GM23338 (cell line): ENCODE measurements around the gene PERCC1. TPM values are rescaled to one million over a fixed set of nuclear protein-coding genes. Genes with fewer than 3 reads are reported as not detected.

Experiments
- ATAC-seq: fragments of 200-7000 bp; cut with Tn5 transposase; 3 replicates; pipeline ENCODE4 v1.9.1; 2020
- DNase-seq: peaks from one replicate; pipeline ENCODE4 v3.0.0-alpha.2; 2015; ENCODE audit warnings: low spot score
- H2AFZ ChIP-seq: fragments of 200-600 bp; sonication (generic); 2 replicates; pipeline ENCODE4 v1.8.0; 2016; ENCODE audit warnings: antibody characterized with exemption, mild to moderate bottlenecking, moderate library complexity
- H3F3A ChIP-seq: fragments of 200-600 bp; sonication (generic); replicated peaks from 2 replicates; pipeline ENCODE4 v1.8.0; 2017; ENCODE audit warnings: antibody characterized with exemption, mixed run types, low read depth
- H3K27ac ChIP-seq: fragments of 200-600 bp; sonication (generic); 2 replicates; pipeline ENCODE4 v1.6.1; 2016; ENCODE audit warnings: low read depth
- H3K27me3 ChIP-seq: fragments of 200-600 bp; sonication (generic); 2 replicates; pipeline ENCODE4 v1.8.0; 2016; ENCODE audit warnings: mild to moderate bottlenecking, mixed run types, moderate library complexity; ENCODE audit not compliant: insufficient read depth
- H3K36me3 ChIP-seq: fragments of 200-600 bp; sonication (generic); 2 replicates; pipeline ENCODE4 v1.8.0; 2016; ENCODE audit warnings: mild to moderate bottlenecking; ENCODE audit not compliant: insufficient read depth
- H3K4me1 ChIP-seq: fragments of 200-600 bp; sonication (generic); 2 replicates; pipeline ENCODE4 v1.8.0; 2016; ENCODE audit warnings: mild to moderate bottlenecking, moderate library complexity; ENCODE audit not compliant: insufficient read depth
- H3K4me2 ChIP-seq: fragments of 200-600 bp; sonication (generic); 2 replicates; pipeline ENCODE4 v1.7.1; 2017; ENCODE audit warnings: mixed run types
- H3K4me3 ChIP-seq: fragments of 200-600 bp; sonication (generic); 2 replicates; pipeline ENCODE4 v1.6.1; 2016; ENCODE audit warnings: mixed run types
- H3K79me2 ChIP-seq: fragments of 200-600 bp; sonication (generic); replicated peaks from 2 replicates; pipeline ENCODE4 v1.8.0; 2017; ENCODE audit warnings: mild to moderate bottlenecking; ENCODE audit not compliant: insufficient read depth
- H3K9me2 ChIP-seq: fragments of 200-600 bp; sonication (generic); 2 replicates; pipeline ENCODE4 v1.8.0; 2017; ENCODE audit not compliant: insufficient read depth
- H4K20me1 ChIP-seq: fragments of 200-600 bp; sonication (generic); replicated peaks from 2 replicates; pipeline ENCODE4 v1.8.0; 2017; ENCODE audit warnings: mild to moderate bottlenecking; ENCODE audit not compliant: insufficient read depth
- H3K27ac Mint-ChIP-seq: 2 replicates; pipeline ENCODE4 v1.8.0; 2020; ENCODE audit warnings: inconsistent platforms, mild to moderate bottlenecking, moderate library complexity, mixed read lengths
- H3K27me3 Mint-ChIP-seq: 3 replicates; pipeline ENCODE4 v1.8.0; 2022; ENCODE audit warnings: low read depth, mild to moderate bottlenecking, moderate library complexity, mixed read lengths, inconsistent platforms; ENCODE audit not compliant: insufficient read depth, poor library complexity
- H3K36me3 Mint-ChIP-seq: 3 replicates; pipeline ENCODE4 v1.8.0; 2021; ENCODE audit warnings: low read depth, mild to moderate bottlenecking, inconsistent platforms, moderate library complexity, mixed read lengths
- H3K4me1 Mint-ChIP-seq: 3 replicates; pipeline ENCODE4 v1.8.0; 2020; ENCODE audit warnings: mild to moderate bottlenecking, inconsistent platforms, mixed read lengths
- H3K4me3 Mint-ChIP-seq: 3 replicates; pipeline ENCODE4 v1.8.0; 2021; ENCODE audit warnings: moderate library complexity, mild to moderate bottlenecking, inconsistent platforms, mixed read lengths
- H3K9me3 Mint-ChIP-seq: 3 replicates; pipeline ENCODE4 v1.8.0; 2020; ENCODE audit warnings: moderate library complexity, mild to moderate bottlenecking, inconsistent platforms, mixed read lengths
- CTCF ChIP-seq, 2 experiments: fragments of 200-600 bp in 1 of 2; sonication (generic) in 1 of 2; conservative IDR thresholded peaks; 2 replicates each; pipeline versions ENCODE4 v1.5.1 to v1.6.1; 2016 to 2017; ENCODE audit warnings: antibody characterized with exemption in 2 of 2, low read depth in 2 of 2, mild to moderate bottlenecking in 2 of 2, moderate library complexity in 1 of 2
- ETS1 ChIP-seq: IDR thresholded peaks from 2 replicates; pipeline ENCODE4 v1.6.1; 2016; ENCODE audit warnings: antibody characterized with exemption
- EZH2 ChIP-seq: fragments of 200-600 bp; sonication (generic); IDR thresholded peaks from one replicate; pipeline ENCODE4 v1.8.0; 2017; ENCODE audit warnings: antibody characterized with exemption, mild to moderate bottlenecking, low read depth; ENCODE audit not compliant: unreplicated experiment
- JUNB ChIP-seq: IDR thresholded peaks from one replicate; pipeline ENCODE4 v1.6.1; 2016; ENCODE audit warnings: antibody characterized with exemption; ENCODE audit not compliant: unreplicated experiment
- POLR2AphosphoS5 ChIP-seq: IDR thresholded peaks from 2 replicates; pipeline ENCODE4 v1.6.1; 2016; ENCODE audit warnings: antibody characterized with exemption, low read depth
- REST ChIP-seq: IDR thresholded peaks from one replicate; pipeline ENCODE4 v1.6.1; 2018; ENCODE audit warnings: antibody characterized with exemption; ENCODE audit not compliant: unreplicated experiment
- ZNF114 ChIP-seq: fragments of 250-450 bp; sonication (Bioruptor Pico); IDR thresholded peaks from 2 replicates; pipeline ENCODE4 v1.5.0; 2020; ENCODE audit warnings: mild to moderate bottlenecking, moderate library complexity
- ZNF331 ChIP-seq: fragments of 250-450 bp; sonication (Bioruptor Pico); IDR thresholded peaks from 2 replicates; pipeline ENCODE4 v1.5.0; 2020; ENCODE audit warnings: low read depth, mild to moderate bottlenecking, moderate library complexity
- polyA plus RNA-seq: library from polyadenylated mRNA; unstranded; fragments of >200 nt; fragmentation: Nextera tagmentation; extraction: Ambion mirVana; gene quantifications from 2 replicates; pipeline ENCODE4 v1.2.1, GENCODE V29; 2016
- total RNA-seq: library from RNA; depleted of rRNA; stranded (reverse); fragments of >200 nt; shearing (Covaris generic); gene quantifications from 2 replicates; pipeline ENCODE4 v1.2.3, GENCODE V29; 2014

The PERCC1 gene
- total and polyA plus RNA-seq, 2 experiments from 2014 or later, result not detected

- TF ChIP-seq REST (no peak), JUNB (no peak), ZNF331 (CRISPR knock-in tag) (no peak), ZNF114 (CRISPR knock-in tag) (no peak), EZH2 (no peak), CTCF (conservative IDR thresholded peaks at IDR 0.05; ENCODE audit: low read depth in 2 of 2) (no peak)
Observed at GRCh38 chr16:1383556-1383955, 47.3 kb upstream of the PERCC1 start (continued).

GRCh38 chr16:1385232-1385631, 45.6 kb upstream of the PERCC1 start:
- Mint-ChIP-seq H3K27ac (no peak overlapping the region), H3K4me1 (peaks cover 1% of the 10 kb centered on the region; the same call in 1 of the 3 replicates), H3K36me3 (no peaks in the 10 kb centered on the region; the same call in 2 of the 3 replicates), H3K27me3 (peaks cover under 1% of the 10 kb centered on the region), H3K4me3 (no peak overlapping the region), H3K9me3 (no peaks in the 10 kb centered on the region)
- H3K4me2 ChIP-seq, result no peak overlapping the region
- H2AFZ ChIP-seq, result no peak overlapping the region
- TF ChIP-seq ETS1, result no peak
- ATAC-seq, result no peak
- no peak overlapping the region for H3K4me3 ChIP-seq
- no peaks in the 10 kb centered on the region for H4K20me1 ChIP-seq
- no peaks in the 10 kb centered on the region for H3K9me2 ChIP-seq
- no peaks in the 10 kb centered on the region for H3K27me3 ChIP-seq
- H3K36me3 ChIP-seq, result no peaks in the 10 kb centered on the region
- H3K79me2 ChIP-seq, result no peaks in the 10 kb centered on the region
- H3K27ac ChIP-seq, result no peak overlapping the region
- peaks cover under 1% of the 10 kb centered on the region for H3F3A ChIP-seq
- peaks cover 1% of the 10 kb centered on the region; the same call in 1 of the 2 replicates for H3K4me1 ChIP-seq
- no peak for DNase-seq

GRCh38 chr16:1387331-1387730, 43.5 kb upstream of the PERCC1 start:
- Histone ChIP-seq H3K4me1 (no peaks in the 10 kb centered on the region), H3K36me3 (no peaks in the 10 kb centered on the region), H3K4me3 (no peak overlapping the region), H3K4me2 (no peak overlapping the region), H2AFZ (no peak overlapping the region), H3K27ac (no peak overlapping the region), H3K79me2 (no peaks in the 10 kb centered on the region), H4K20me1 (no peaks in the 10 kb centered on the region; the same call in 1 of the 2 replicates), H3K27me3 (no peaks in the 10 kb centered on the region), H3F3A (no peaks in the 10 kb centered on the region), H3K9me2 (no peaks in the 10 kb centered on the region)
- Mint-ChIP-seq H3K9me3 (no peaks in the 10 kb centered on the region), H3K4me3 (no peak overlapping the region), H3K36me3 (no peaks in the 10 kb centered on the region; the same call in 2 of the 3 replicates), H3K27me3 (no peaks in the 10 kb centered on the region), H3K27ac (no peak overlapping the region), H3K4me1 (no peaks in the 10 kb centered on the region)
- DNase-seq (no peak), ATAC-seq (no peak)
- TF ChIP-seq JUNB (no peak), REST (no peak), CTCF (conservative IDR thresholded peaks at IDR 0.05; ENCODE audit: low read depth in 2 of 2) (no peak), POLR2AphosphoS5 (no peak), EZH2 (no peak), ZNF331 (CRISPR knock-in tag) (no peak)
